ENCODE data around the gene CTNS. TPM values are rescaled to one million over a fixed set of nuclear protein-coding genes. Genes with fewer than 3 reads are reported as not detected.
A peak's percentile ranks its signal among the peaks of the same experiment; 100 is the strongest.

The CTNS gene
- total RNA-seq, 6 experiments from 2014 or later, result 6.7 to 30.3 (median 9.4) TPM

DNA sequence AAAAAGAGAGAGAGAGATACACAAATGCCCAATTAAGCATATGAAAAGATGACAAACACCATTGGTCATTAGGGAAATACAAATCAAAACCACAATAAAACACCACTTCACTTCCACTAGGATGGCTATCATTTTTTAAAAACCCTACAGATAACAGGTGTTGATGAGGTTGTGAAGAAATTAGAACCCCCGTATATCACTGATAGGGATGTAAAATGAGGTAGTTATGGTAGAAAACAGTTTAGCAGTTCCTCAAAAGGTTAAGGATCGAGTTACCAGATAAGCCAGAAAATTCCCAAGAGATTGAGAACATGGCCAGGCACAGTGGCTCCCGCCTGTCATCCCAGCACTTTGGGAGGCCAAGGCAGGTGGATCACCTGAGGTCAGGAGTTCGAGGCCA is 56.6 kb downstream of the CTNS start:
- Histone ChIP-seq H3K27ac (no peak overlapping the region), H3K4me3 (no peak overlapping the region), H3K4me1 (peaks cover 0 to 7% (median 0%) of the 10 kb centered on the region in 4 donors), H3K36me3 (no peaks in the 10 kb centered on the region), H3K27me3 (no peaks in the 10 kb centered on the region), H3K9me3 (no peaks in the 10 kb centered on the region)
- no peak for ATAC-seq
- TF ChIP-seq POLR2A (IDR thresholded peaks at IDR 0.05) (no peak), CTCF (IDR thresholded peaks at IDR 0.05) (no peak)
- intact Hi-C loops (cut with DNase I), result no loop called here
- WGBS (ENCODE audit: insufficient coverage, low coverage, low lambda C conversion rate, missing lambda C conversion rate), result 61% methylated on average over 4 of the region's 4 CpGs
- DNase-seq, result no peak

- no peak overlapping the region for H3K27ac ChIP-seq
- no peak for TF ChIP-seq CTCF (IDR thresholded peaks at IDR 0.05)
- no peak for TF ChIP-seq POLR2A (IDR thresholded peaks at IDR 0.05)
- no peak overlapping the region for H3K4me3 ChIP-seq
- H3K9me3 ChIP-seq, result no peaks in the 10 kb centered on the region
- ATAC-seq (no peak), DNase-seq (no peak)
- H3K36me3 ChIP-seq, result no peaks in the 10 kb centered on the region
- 63% methylated on average over 9 of the region's 9 CpGs for WGBS (ENCODE audit: insufficient coverage, low coverage, low lambda C conversion rate, missing lambda C conversion rate)
- intact Hi-C loops (cut with DNase I), result no loop called here
- H3K4me1 ChIP-seq, result peaks cover 0 to 7% (median 0%) of the 10 kb centered on the region in 4 donors
- no peaks in the 10 kb centered on the region for H3K27me3 ChIP-seq
Observed at GRCh38 chr17:3693829-3694231, 57.3 kb downstream of the CTNS start.

DNA sequence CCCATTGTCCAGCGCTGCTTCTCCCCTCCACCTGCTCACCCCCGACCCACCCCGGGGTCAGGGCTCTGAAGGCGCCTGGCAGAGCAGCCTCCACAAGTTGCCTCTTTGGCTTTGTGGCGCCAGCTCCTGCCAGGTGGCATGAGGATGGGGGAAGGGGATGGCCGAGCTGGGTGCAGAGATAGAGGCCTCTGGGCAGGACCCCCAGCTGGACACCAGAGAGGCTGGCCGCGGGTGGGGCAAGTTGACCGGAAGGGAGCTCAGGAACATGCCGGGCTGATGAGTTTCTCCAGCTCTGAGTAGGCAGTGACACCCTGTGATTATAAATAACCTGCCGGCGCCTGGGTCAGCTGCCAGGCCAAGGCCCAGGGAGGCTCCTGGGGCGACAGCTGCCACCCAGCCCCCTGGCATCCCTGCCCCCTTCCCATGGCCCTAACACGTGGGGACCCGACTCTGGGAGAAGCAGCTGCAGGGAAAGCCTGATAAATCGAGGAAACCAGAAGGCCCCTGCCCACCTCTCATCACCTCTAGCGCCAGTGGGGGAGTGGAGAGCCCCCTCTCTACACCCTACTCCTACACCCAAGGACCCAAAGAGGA is 58.7 kb downstream of the CTNS start:
- Histone ChIP-seq H3K4me3 (peak overlapping the region in 2 of 3 donors; percentile 34 to 51), H3K27ac (no peak overlapping the region), H3K27me3 (no peaks in the 10 kb centered on the region), H3K9me3 (no peaks in the 10 kb centered on the region), H3K36me3 (no peaks in the 10 kb centered on the region), H3K4me1 (peaks cover 0 to 7% (median 0%) of the 10 kb centered on the region in 4 donors)
- ATAC-seq, result peak; percentile 8 to 21 (median 15)
- intact Hi-C loops (cut with DNase I), result no loop called here
- TF ChIP-seq POLR2A (IDR thresholded peaks at IDR 0.05), result no peak
- no peak for TF ChIP-seq CTCF (IDR thresholded peaks at IDR 0.05)
- WGBS (ENCODE audit: insufficient coverage, low coverage, low lambda C conversion rate, missing lambda C conversion rate), result 13% methylated on average over 9 of the region's 17 CpGs
- no peak for DNase-seq

- peak within 1 kb of the TSS; percentile 22 to 51 (median 34) for H3K4me3 ChIP-seq
- H3K27me3 ChIP-seq, result no peaks in the 10 kb centered on the region
- H3K36me3 ChIP-seq, result no peaks in the 10 kb centered on the region
- WGBS (ENCODE audit: insufficient coverage, low coverage, low lambda C conversion rate, missing lambda C conversion rate), result 0% methylated on average over 5 of the region's 65 CpGs
- DNase-seq (no peak), ATAC-seq (peak; percentile 52 to 68 (median 58))
- H3K9me3 ChIP-seq, result no peaks in the 10 kb centered on the region
- intact Hi-C loops (cut with DNase I), result no loop called here
- no peak within 1 kb of the TSS for H3K27ac ChIP-seq
- TF ChIP-seq CTCF (IDR thresholded peaks at IDR 0.05), result no peak
- no peak for TF ChIP-seq POLR2A (IDR thresholded peaks at IDR 0.05)
- H3K4me1 ChIP-seq, result peaks cover 0 to 7% (median 0%) of the 10 kb centered on the region in 4 donors
Observed at GRCh38 chr17:3695723-3696411, 59.3 kb downstream of the CTNS start, which contains the start of gene P2RX5. TSS of gene P2RX5 (minus strand) at chr17:3696155. CDS start at chr17:3696005, 150 bp downstream.
